Effector memory CD8-positive, alpha-beta T cell (primary cell): ENCODE data around the gene TINAGL1.
A peak's percentile ranks its signal among the peaks of the same experiment; 100 is the strongest.

Experiments
- ATAC-seq: fragments of 150-1000 bp; cut with Tn5 transposase; replicated peaks from 2 replicates; pipeline ENCODE4 v1.10.0; 2021; ENCODE audit warnings: mild to moderate bottlenecking, moderate library complexity
- DNase-seq, 3 experiments: peaks; one replicate each; pipeline ENCODE4 v3.0.0; 2021
- H3K27ac Mint-ChIP-seq, 2 donors: one replicate each; pipeline ENCODE4 v1.8.0; 2022; ENCODE audit warnings: mild to moderate bottlenecking in 2 of 2, mixed read lengths in 2 of 2, moderate library complexity in 2 of 2
- H3K27me3 Mint-ChIP-seq, 2 donors: one replicate each; pipeline ENCODE4 v1.8.0; 2022; ENCODE audit warnings: mixed read lengths in 2 of 2
- H3K36me3 Mint-ChIP-seq: one replicate; pipeline ENCODE4 v1.8.0; 2022; ENCODE audit warnings: mild to moderate bottlenecking, moderate library complexity, mixed read lengths; ENCODE audit not compliant: insufficient read depth
- H3K4me1 Mint-ChIP-seq, 2 donors: one replicate each; pipeline ENCODE4 v1.8.0; 2022; ENCODE audit warnings: low read depth in 2 of 2, mixed read lengths in 2 of 2
- H3K4me3 Mint-ChIP-seq, 2 donors: one replicate each; pipeline ENCODE4 v1.8.0; 2022; ENCODE audit warnings: mild to moderate bottlenecking in 2 of 2, mixed read lengths in 2 of 2, moderate library complexity in 2 of 2
- H3K9me3 Mint-ChIP-seq, 2 donors: one replicate each; pipeline ENCODE4 v1.8.0; 2022; ENCODE audit warnings: mixed read lengths in 2 of 2

TINAGL1 gene

DNA sequence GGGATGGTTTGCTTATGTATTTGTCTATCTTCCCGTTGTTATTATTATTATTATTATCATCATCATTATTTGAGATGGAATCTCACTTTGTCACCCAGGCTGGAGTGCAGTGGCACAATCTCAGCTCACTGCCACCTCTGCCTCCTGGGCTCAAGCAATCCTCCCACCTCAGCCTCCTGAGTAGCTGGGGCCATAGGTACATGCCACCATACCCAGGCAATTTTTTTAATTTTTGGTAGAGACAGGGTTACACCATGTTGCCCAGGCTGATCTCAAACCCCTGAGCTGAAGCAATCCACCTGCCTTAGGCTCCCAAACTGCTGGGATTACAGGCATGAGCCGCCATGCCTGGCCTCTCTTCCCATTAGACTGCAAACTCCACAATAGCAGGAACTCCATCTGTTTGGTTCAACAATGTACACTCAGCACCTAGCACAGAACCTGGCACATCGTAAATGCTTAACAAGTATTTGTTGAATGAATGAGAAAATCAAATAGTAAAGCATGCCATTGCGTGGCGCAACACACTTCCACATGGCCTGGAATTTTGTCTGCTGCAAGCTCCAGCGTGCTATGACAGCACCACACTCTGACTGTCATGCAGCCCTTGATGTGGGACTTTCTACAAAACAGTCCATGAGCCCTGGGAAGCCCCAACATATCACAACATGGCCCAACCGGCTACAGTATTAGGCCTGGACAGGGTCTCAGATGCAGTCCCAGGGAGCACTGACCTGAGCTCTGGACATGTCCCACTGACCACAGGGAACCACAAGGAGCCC is 3.8 kb upstream of the TINAGL1 start:
- Mint-ChIP-seq H3K36me3 (peaks cover 3% of the 10 kb centered on the region), H3K27me3 (peaks cover 59 to 74% of the 10 kb centered on the region in 2 donors), H3K27ac (no peak overlapping the region), H3K4me1 (peaks cover 0 to 2% of the 10 kb centered on the region in 2 donors), H3K4me3 (no peak overlapping the region), H3K9me3 (no peaks in the 10 kb centered on the region)
- no peak for ATAC-seq
- no peak for DNase-seq

DNA sequence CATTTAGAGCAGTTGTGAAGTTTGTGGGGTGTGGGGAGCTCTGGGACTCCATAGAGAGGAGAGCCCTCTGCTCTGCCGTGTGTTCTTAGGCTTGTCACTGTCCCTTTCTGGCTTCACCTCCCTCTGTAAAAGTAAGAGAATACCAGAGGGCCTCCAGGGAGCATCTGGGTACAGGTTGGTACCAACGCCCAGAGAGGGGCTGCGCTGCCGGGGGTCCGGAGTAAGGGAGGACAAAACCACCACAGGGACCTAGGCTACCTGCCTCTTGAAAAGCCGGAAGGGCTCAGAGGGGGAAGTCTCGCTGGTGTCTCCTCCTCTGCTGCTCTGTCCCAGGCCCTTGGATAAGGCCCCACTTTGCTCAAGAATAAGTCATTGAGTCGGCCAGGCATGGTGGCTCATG is 3.1 kb upstream of the TINAGL1 start:
- no peaks in the 10 kb centered on the region for H3K9me3 Mint-ChIP-seq
- no peak overlapping the region for H3K4me3 Mint-ChIP-seq
- peaks cover 0 to 2% of the 10 kb centered on the region in 2 donors for H3K4me1 Mint-ChIP-seq
- no peak overlapping the region for H3K27ac Mint-ChIP-seq
- ATAC-seq (no peak), DNase-seq (no peak)
- peaks cover 52 to 72% of the 10 kb centered on the region in 2 donors for H3K27me3 Mint-ChIP-seq
- peaks cover 3% of the 10 kb centered on the region for H3K36me3 Mint-ChIP-seq

DNA sequence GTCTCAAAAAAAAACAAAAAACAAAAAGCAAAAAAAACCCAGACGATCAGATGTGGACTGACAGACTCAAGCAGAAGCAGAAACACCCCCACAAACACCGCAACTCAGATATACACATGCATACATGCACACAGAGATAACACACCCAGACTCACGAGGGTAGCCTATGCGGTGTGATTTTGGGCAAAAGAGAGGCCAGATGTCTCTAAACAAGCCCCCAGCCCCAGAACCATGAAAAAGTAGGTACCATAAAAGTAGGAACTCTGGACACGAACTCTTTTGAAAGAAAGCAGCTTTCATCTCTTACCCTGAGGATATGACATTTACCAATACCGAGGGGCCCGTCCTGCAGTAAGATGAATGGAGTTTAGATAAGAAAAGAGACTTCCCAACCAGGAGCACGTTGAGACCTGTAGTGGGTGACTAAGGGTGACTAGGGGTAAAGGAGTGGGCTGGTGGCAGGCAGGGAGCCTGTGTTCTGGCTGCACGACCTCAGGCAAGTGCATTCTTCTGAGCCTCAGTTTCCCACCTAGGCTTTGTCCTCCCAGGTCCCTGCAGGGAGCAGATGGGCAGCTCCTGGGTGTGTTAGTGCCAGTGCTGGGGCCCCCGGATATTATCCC is 1.5 kb upstream of the TINAGL1 start:
- Mint-ChIP-seq H3K36me3 (peaks cover 3% of the 10 kb centered on the region), H3K27me3 (peaks cover 36 to 56% of the 10 kb centered on the region in 2 donors)

DNA sequence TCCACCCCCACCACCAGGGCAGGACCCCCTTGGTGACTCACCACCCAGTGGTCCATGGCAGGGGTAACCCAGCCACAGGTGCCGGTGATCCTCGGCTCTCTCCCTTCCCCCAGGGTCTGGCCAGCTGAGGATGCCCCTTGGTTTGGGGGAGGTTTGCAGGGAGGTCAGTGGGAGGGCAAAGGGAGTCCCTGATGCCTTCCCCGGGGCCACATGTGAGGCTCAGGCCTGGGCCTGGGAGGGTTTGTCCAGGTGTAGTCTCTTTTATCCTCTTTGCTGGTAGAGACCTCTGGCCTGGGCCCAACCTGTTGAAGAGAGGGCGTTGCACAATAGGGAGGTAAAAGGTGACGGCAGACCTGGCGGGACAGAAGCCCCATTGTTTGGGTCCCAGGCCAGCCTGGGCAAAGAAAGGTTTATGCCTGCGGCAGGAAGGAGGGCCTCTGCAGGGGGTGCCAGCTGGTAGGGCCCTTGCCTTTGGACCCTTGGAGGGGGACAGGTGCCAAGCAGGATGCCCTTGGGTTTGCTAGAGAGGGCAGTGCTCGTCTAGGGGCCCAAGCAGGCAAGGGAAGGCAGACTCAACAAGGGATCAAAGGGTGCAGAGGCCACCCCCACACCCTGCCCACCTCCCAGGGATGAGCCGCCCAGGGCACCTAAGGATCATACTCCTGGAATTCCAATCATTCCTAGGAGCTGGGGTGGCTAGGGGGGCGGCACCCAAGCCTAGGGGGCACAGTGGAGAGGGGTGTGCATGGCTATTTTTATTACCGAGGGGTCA is 760 bp upstream of the TINAGL1 start:
- ATAC-seq (no peak), DNase-seq (no peak)
- peaks cover 0 to 2% of the 10 kb centered on the region in 2 donors for H3K4me1 Mint-ChIP-seq
- peaks cover 32 to 61% of the 10 kb centered on the region in 2 donors for H3K27me3 Mint-ChIP-seq
- no peak overlapping the region for H3K27ac Mint-ChIP-seq
- peaks cover 3% of the 10 kb centered on the region for H3K36me3 Mint-ChIP-seq
- no peaks in the 10 kb centered on the region for H3K9me3 Mint-ChIP-seq
- H3K4me3 Mint-ChIP-seq, result no peak overlapping the region

More for the DNA sequence above, 1.5 kb upstream of the TINAGL1 start:
- peaks cover 0 to 2% of the 10 kb centered on the region in 2 donors for H3K4me1 Mint-ChIP-seq
- no peak overlapping the region for H3K27ac Mint-ChIP-seq
- DNase-seq (no peak), ATAC-seq (no peak)
- no peaks in the 10 kb centered on the region for H3K9me3 Mint-ChIP-seq
- H3K4me3 Mint-ChIP-seq, result no peak overlapping the region

DNA sequence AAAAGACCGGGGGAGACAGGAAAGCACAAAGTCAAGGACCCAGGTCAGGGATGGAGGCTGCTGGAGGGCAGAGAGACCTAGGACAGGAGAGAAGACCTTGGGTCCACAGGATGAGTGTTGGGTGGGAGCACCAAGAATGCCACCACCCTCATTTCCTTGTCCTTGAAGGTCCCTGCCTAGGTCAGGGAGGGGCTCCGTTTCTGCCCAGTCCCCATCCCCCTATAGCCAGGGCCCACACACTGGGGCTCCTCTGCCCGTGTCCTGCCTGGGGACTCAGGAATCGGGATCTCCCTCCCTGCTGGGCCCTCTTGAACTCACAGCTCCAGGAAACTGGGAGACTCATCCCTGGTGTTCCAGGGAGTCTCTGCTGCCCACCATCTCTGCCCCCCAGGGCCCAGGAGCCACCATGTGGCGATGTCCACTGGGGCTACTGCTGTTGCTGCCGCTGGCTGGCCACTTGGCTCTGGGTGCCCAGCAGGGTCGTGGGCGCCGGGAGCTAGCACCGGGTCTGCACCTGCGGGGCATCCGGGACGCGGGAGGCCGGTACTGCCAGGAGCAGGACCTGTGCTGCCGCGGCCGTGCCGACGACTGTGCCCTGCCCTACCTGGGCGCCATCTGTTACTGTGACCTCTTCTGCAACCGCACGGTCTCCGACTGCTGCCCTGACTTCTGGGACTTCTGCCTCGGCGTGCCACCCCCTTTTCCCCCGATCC is 584 bp downstream of the TINAGL1 start:
- Mint-ChIP-seq H3K27me3 (peaks cover 26 to 52% of the 10 kb centered on the region in 2 donors), H3K4me1 (peaks cover 0 to 2% of the 10 kb centered on the region in 2 donors), H3K4me3 (no peak overlapping the region), H3K9me3 (no peaks in the 10 kb centered on the region), H3K36me3 (peaks cover 3% of the 10 kb centered on the region), H3K27ac (no peak overlapping the region)
- ATAC-seq (no peak), DNase-seq (no peak)

DNA sequence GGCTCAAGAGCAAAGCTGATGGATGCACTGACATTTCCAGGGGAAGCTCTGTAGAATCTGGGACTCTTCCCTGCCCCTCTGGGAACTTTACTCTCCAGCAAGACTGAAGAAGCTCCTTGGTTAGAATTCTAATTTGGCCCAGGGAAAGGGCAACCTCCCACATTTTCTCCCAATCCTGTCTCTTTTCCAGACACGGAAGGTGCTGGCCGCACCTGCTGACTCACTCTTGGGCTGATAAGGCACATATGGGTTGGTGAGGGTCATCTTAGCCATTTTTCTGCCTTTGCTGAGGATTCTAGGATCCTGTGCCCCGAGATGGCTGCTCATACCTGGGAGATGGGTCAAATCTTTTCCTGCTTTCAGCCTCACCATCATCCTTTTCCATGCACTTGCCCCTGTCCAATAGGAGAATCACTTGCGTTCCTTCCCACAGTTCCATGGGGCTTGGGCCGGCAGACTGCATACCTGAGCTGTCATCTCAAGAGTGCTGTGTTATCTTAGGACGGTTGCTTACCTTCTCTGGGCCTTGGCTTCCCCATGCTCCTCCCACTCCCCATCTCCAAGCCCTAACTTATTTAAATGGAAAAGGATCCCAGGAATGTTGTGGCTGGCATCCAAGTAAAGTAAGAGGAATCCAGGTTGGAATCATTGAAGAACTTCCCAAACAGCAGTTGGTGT is 1.3 kb downstream of the TINAGL1 start:
- DNase-seq, result no peak
- peaks cover 18 to 44% of the 10 kb centered on the region in 2 donors for H3K27me3 Mint-ChIP-seq
- H3K36me3 Mint-ChIP-seq, result peaks cover 3% of the 10 kb centered on the region
- no peak overlapping the region for H3K27ac Mint-ChIP-seq
- H3K9me3 Mint-ChIP-seq, result no peaks in the 10 kb centered on the region
- no peak for ATAC-seq
- no peak overlapping the region for H3K4me3 Mint-ChIP-seq
- H3K4me1 Mint-ChIP-seq, result peaks cover 0 to 2% of the 10 kb centered on the region in 2 donors

DNA sequence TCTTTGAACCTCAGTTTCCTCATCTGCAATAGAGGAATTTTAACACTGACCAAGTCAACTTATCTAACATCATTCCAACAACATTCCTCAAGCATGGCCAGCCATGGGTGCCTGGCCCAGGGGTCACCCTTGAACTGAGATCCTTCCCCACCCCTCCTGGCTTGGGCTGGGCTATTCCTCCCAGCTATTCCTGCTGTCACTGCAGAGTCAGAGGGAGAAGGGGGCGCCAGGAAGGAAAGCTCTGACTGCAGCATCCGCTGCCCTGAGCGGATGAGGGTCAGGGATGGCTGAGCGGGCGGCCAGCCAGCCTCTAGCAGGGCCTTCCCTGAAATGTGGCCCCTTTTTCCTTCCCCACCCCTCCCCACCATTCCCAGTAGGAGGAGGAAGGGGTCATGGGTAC is 3.1 kb downstream of the TINAGL1 start:
- Mint-ChIP-seq H3K36me3 (peaks cover 3% of the 10 kb centered on the region), H3K4me3 (no peak overlapping the region), H3K27me3 (peaks cover 10 to 35% of the 10 kb centered on the region in 2 donors), H3K9me3 (no peaks in the 10 kb centered on the region), H3K27ac (no peak overlapping the region), H3K4me1 (peaks cover 0 to 2% of the 10 kb centered on the region in 2 donors)
- DNase-seq (no peak), ATAC-seq (no peak)

DNA sequence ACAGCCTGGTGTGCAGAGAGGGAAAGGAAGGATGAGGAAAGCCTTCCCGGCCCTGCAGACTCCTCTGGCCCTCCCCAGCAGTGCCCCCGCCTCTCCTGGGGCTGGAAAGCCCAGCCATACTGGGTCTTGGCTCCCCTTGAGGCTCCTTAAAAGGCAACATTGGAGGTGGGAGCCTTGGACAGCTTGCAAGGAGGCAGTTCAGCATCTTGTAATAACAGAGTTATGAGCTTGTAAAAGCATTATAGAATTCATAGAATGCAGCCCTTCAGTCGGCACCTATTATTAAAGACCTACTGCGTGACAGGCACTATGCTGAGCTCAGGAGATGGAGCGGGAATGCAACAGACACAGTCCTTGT is 4.2 kb downstream of the TINAGL1 start:
- Mint-ChIP-seq H3K27me3 (peaks cover 15 to 24% of the 10 kb centered on the region in 2 donors), H3K4me1 (peaks cover 0 to 2% of the 10 kb centered on the region in 2 donors), H3K36me3 (peaks cover 3% of the 10 kb centered on the region), H3K27ac (peak overlapping the region in 1 of 2 donors; percentile 12), H3K9me3 (no peaks in the 10 kb centered on the region), H3K4me3 (no peak overlapping the region)
- no peak for DNase-seq
- ATAC-seq, result no peak

DNA sequence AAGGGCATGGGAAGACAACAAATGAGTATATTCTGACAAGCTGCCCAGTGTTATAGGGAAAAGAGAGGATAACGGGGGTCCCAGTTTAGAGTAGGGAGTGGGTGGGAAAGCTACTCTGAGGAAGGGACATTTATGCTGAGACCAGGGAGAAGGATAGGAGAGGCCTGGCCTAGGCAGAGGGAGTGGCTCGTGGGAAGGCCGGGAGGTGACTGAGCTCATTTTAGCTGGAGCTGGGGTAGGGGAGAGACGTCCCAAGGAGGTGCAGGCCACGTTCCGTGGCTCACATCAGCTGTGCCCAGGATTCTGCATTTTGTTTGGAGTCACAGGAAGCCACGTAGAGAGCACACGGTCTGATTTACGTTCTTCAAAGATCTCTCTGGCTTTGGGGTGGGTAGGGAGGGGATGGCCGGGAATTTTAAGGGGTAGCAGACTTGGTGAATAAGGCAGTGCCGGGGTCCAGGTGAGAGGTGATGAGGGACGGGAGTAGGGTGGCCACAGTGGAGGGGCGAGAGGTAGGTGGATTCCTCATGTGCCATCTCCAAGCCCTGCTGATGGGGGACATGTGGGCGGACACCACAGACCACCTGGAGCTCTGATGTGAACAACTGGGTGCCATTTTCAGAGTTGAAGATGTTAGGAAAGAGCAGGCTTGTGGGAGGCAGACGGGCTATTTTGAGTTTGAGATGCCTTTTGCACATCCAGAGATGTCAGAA is 4.7 kb downstream of the TINAGL1 start:
- H3K27me3 Mint-ChIP-seq, result peaks cover 18% of the 10 kb centered on the region in 2 donors
- H3K36me3 Mint-ChIP-seq, result peaks cover 3% of the 10 kb centered on the region

DNA sequence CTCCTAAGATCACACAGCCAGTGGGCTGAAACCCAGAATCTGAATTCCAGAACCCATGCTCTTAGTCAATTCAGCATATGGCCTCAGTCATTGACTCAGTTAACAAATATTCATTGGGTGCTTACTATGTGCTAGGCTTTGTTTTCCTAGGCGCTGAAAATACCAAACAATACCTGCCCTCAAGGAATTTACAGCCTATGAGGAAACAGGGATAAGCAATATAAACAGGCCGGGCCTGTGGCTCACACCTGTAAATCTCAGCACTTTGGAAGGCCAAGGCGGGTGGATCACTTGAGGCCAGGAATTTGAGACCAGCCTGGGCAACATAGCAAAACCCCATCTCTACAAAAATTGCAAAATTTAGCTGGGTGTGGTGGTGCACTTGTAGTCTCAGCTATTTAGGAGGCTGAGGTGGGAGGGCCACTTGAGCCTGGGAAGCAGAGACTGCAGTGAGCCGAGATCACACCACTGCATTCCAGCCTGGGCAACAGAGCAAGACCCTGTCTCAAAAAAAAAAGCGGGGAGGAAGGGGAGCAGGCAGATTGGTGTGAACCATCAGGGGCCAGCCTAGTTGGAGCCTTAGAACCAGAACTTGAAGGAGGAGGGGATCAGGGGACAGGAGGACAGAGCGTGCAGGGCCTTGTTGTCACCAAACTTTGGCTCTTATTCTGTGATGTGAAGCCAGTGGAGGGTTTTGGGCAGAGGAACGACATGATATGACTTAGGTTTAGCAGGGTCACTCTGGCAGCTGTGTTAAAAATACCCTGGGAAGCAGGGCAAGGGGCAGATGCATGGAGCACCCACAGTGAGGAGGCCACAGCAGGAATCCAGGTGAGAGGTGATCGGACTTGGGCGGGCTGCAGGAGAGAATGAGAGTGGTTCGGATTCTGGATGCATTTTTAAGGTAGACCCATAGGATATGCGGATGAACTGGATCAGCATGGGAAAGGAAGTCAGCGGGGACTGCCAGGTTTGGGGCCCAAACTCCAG is 5.8 kb downstream of the TINAGL1 start:
- H3K36me3 Mint-ChIP-seq, result no peaks in the 10 kb centered on the region
- no peak overlapping the region for H3K4me3 Mint-ChIP-seq
- H3K4me1 Mint-ChIP-seq, result no peaks in the 10 kb centered on the region
- H3K9me3 Mint-ChIP-seq, result no peaks in the 10 kb centered on the region
- DNase-seq (no peak), ATAC-seq (no peak)
- H3K27ac Mint-ChIP-seq, result no peak overlapping the region
- H3K27me3 Mint-ChIP-seq, result peaks cover 10 to 18% of the 10 kb centered on the region in 2 donors

More for the DNA sequence above, 4.7 kb downstream of the TINAGL1 start:
- H3K4me1 Mint-ChIP-seq, result peaks cover 0 to 2% of the 10 kb centered on the region in 2 donors
- H3K27ac Mint-ChIP-seq, result peak overlapping the region in 1 of 2 donors; percentile 12
- ATAC-seq (no peak), DNase-seq (no peak)
- no peak overlapping the region for H3K4me3 Mint-ChIP-seq
- H3K9me3 Mint-ChIP-seq, result no peaks in the 10 kb centered on the region

DNA sequence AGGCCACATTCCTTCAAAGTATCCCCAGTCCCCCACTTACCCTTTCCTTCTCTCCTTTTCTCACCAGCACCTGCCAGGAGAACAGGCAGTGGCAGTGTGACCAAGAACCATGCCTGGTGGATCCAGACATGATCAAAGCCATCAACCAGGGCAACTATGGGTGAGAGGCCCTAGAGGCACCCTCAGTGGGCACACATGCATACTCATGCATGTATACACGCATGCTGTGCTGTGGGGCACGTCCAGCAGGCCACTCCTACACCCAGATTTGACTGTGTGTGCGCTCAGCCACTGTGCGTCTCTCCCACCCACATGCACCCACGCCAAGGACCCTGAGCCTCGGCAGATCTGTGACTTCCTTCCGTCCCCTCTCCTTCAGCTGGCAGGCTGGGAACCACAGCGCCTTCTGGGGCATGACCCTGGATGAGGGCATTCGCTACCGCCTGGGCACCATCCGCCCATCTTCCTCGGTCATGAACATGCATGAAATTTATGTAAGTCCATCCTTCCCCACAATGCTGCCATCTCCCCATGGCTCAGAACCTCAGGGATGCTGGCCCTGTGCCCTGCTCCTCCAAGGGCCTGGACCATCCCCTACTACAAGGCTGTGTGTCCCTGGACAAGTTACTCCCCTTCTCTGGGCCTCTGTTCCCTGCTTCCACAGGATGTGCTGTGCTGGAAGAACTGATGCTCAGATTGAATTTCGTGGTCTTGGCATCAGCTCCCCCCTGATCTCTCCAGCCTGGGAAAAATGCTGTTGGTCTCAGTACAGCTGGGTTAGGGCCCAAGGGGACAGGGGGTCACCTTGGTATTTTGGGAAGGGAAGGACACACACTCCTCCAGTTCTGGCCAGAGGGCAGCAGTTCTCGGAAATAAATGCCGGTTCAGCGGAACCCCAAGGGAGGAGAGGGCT is 7.0 kb downstream of the TINAGL1 start:
- no peak overlapping the region for H3K4me3 Mint-ChIP-seq
- no peaks in the 10 kb centered on the region for H3K9me3 Mint-ChIP-seq
- DNase-seq, result no peak
- ATAC-seq, result no peak
- no peak overlapping the region for H3K27ac Mint-ChIP-seq
- H3K4me1 Mint-ChIP-seq, result peaks cover 0 to 3% of the 10 kb centered on the region in 2 donors
- peaks cover 17 to 27% of the 10 kb centered on the region in 2 donors for H3K27me3 Mint-ChIP-seq
- no peaks in the 10 kb centered on the region for H3K36me3 Mint-ChIP-seq
